Pulmonary artery endothelial cell (primary cell): ENCODE results near the gene LST1. TPM values are rescaled to one million over a fixed set of nuclear protein-coding genes. Genes with fewer than 3 reads are reported as not detected.
"Not testable (repeated sequence)": the region's sequence is repeated elsewhere in the genome, so short reads cannot be mapped to it uniquely, and the experiment has no call there.

Source experiments
- DNase-seq: peaks from one replicate; pipeline ENCODE4 v3.0.0-alpha.2; 2011; ENCODE audit warnings: low read depth, low spot score
- total RNA-seq: library from RNA; depleted of rRNA; stranded (reverse); fragments of >200 nt; gene quantifications from 2 replicates; pipeline ENCODE4 v1.2.3, GENCODE V29; 2014

LST1 gene
- total RNA-seq, 1 donor from 2014 or later = 0.73 TPM

GRCh38 chr6:31580438-31580740, 5.7 kb upstream of the LST1 start:
- no peak for DNase-seq

GRCh38 chr6:31580807-31581433, 5.2 kb upstream of the LST1 start:
- peak; percentile 56 for DNase-seq

GRCh38 chr6:31581434-31582229, 4.4 kb upstream of the LST1 start:
- no peak for DNase-seq

- DNase-seq = no peak
Observed at GRCh38 chr6:31582230-31582643, 3.8 kb upstream of the LST1 start, which contains the start of gene LTB. LTB (minus strand) TSS chr6:31582424; CDS start chr6:31582417, 7 bp downstream.

DNA sequence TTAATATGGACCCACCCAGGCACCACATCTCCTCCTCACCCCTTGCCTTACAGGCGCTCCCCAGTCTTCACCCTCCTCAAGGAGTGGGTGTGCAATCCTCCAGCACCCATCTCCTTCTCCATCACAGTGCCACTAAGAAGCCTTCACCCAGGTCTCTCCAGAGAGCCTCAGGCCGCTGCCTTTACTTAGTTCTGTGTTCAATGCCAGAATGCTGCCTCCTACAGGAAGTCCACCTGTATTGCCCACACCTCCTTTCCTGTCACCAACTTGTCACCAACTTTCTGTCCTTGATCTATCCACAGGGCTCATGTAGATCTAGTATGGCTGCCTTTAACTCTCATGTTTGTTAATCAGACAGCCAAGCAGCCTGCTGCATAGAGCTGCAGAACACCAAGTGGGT, 586 bp upstream of the LST1 start:
- no peak for DNase-seq

GRCh38 chr6:31586599-31587281, 663 bp downstream of the LST1 start:
- no peak for DNase-seq

- DNase-seq = no peak
Observed at GRCh38 chr6:31587791-31588777, 2.0 kb downstream of the LST1 start.

DNA sequence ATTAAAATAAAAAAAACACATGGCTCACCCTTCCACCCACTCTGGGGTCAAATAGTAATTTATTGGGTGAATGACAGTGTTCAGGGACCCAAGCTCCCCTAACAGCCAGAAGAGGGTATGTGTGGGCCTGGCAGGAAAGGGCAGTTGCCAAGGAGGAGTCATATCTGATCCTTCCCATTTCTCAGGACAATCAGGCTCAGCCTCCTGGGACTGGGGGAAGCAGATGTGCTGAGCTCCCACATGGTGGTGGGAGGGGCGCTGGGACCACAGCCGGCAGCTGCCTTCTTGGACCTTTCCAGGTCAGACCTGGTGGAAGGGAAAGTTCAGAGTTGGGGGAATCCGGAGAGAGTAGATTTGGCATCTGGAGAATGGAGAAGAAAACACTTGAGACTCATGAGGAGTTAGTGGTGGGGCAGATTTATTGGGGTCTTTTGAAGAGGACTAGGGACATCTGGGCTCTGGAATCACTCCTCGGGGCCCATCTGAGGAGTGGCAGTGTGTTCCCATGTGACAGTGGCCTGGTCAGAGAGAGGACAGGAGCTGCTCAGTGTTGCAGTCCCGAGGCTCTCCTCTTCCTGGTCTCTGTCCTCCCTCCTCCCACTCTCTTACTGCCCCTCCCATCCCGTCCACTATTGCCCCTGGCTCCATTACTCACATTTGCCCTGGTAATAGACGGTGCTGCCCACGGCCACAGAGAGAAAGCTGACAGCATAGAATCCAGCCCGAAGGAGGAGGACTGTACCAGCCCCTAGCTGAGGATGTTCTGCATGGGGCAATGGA, 3.0 kb downstream of the LST1 start:
- no peak for DNase-seq

DNA sequence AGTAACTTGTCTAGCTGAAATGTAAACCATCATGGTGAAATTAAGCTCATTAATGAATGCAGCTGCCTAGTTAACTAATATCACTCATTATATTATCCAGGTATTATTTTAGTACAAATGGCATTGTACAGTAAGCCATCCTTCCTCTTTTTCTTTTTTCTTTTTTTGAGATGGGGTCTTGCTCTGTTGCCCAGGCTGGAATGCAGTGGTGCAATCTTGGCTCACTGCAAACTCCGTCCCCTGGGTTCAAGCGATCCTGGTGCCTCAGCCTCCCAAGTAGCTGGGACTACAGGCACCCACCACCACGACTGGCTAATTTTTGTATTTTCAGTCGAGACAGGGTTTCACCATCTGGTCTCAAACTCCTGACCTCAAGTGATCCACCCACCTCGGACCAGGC, 4.6 kb downstream of the LST1 start:
- DNase-seq = not testable (repeated sequence)

DNA sequence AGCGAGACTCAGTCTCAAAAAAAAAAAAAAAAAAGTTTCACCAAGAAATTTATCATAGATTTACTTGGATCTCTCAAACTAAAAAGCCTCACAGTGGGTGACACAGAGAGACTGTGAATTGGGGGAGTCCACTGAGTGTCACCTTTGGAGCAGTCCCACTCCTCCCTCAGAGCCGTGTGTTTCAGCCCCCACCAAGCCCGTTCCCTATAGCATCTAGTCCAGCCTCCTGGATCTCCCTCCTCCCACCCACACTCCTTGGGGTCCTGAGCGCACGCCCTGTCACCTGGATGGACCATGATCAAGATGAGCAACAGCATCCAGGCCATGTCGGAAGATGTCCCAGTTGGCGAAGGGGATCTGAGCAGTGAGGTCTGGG, 6.3 kb downstream of the LST1 start:
- no peak for DNase-seq

- no peak for DNase-seq
Observed at GRCh38 chr6:31597006-31597405, 10.9 kb downstream of the LST1 start.

DNA sequence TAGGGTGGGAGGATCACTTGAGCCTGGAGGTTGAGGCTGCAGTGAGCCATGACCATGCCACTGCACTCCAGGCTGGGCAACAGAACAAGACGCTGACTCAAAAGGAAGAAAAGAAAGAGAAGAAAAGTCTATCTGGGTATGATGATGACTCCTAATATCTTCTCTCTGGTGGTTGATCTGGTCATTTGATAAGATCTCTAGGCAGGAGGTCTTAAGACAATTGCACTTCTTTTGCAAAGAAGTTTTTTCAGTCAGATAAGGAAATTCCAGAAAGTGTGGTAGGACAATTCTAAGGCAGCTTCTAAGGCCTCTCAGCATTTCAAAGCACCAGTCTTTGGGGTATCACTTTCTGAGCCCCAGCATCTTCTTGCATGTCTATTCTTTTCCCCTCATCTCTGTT, 21.2 kb downstream of the LST1 start:
- no peak for DNase-seq

DNA sequence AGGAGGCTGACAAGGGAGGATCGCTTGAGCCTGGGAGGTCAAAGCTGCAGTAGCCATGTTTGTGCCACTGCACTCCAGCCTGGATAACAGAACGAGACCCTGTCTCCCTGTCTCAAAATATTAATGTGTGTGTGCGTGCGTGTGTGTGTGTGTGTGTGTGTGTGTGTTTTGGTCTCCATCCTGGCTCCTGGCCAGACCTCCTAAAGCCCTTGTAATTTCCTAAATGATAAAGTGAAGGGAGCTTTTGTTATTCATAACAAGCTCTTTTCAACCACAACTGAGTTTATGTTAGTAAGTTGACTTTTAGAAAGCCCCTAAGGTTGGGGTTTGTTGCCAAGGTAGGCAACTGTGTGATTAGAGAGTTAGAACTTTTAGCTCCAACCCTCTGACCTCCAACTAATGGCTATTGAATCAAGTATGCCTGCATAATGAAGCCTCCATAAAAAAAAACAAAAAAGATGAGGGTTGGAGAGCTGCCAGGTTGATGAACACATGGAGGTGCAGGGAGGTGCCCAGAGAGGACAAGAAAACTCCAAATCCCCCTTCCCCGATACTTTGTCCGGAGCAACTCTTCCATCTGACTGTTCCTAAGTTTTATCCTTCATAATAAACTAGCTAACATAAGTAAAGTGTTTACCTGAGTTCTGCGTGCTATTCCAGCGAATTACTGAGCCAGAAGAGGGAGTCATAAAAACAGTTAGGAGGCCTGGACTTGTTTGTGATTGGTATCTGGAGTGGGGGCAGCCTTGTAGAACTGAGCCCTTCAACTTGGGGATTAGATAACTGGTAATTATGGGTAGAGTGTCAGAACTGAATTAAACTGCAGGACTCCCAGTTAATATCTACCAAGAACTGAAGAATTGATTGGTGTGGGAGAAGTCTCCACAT, 23.7 kb downstream of the LST1 start:
- no peak for DNase-seq

DNA sequence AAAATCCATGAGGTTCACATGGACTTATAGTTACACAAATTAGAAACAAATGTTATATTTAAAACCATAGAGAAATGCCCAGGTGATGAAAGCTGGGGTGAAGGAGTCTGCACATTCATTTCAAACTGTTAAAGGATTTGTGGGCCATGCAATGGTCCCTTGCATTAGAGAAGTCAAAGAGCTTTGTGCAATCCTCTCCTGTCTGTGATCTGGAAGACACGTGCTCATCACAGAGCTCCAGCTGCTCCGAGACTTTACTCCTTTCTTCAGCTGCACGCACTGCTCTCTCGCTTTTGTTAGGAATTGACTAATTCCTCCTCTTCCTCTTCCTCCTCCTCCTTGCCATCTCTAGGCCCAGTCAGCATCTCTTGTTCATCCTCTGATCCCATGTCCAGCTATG, 24.9 kb downstream of the LST1 start:
- no peak for DNase-seq

- DNase-seq = no peak
Observed at GRCh38 chr6:31614075-31614619, 28.1 kb downstream of the LST1 start.

DNA sequence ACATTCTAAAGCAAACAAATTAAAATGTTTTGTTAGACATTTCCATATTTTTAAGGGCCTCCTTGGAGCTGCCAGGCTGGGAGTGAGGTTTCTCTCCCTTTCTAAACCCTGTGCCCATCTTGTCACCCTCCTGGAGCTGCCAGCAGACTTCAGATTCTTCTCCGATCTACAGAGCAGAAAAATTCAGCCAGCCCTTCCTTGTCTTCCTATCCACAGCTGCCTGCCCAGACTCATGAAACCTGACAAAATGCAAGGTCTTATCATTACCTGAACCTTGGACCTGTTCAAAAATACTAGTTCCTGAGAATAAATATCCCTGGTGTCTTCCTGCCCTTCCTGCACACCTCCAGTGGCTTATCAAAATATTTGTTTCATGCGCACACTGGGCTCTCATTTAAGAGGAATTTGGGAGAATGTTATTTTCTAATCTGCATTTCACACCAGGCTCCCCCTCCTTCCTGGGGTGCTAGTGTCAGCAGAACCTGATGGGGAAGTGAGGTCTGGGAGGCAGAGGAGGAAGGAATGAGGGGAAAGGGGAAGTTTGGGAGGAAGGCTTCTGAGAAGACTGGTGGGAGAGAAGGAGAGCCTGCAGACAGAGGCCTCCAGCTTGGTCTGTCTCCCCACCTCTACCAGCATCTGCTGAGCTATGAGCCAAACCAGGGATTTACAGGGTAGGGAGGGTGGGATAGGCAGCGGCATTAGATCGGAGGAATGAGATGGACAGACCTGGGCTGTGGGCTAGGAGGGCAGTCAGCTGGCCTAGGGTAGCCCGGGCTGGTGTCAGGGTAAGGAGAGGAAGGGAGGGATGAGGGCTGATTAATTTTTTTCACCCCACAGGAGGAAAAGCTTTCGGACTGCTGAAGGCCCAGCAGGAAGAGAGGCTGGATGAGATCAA, 28.9 kb downstream of the LST1 start, which contains the start of gene AIF1:
AIF1 (plus strand) TSS at position 551 of the 895 bp plus-strand sequence; CDS start at position 647, 96 bp downstream.
- no peak for DNase-seq

- DNase-seq = no peak
Observed at GRCh38 chr6:31615748-31616147, 29.7 kb downstream of the LST1 start.

DNA sequence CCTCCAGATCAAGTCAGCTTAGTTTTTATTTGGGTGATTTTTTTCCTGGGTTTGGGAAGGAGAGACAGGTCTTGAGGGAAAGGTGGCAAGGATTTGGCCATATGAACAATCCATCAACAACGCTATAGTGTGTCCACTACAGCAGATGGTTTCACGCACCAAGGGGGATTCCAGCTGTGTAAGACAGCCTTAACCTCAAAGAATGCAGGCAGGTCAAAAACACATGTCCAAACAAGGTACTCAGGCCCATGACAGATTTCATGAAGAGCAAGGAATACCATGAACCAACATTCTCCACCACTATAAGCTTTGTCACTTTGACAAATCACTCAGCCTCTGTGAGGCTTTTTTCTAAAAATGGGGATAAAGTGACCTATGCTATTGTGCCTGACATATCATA, 30.9 kb downstream of the LST1 start:
- DNase-seq = no peak
